ENCODE data around the gene GSTK1.

- TF ChIP-seq BCL11A (tag by site-specific recombination; IDR thresholded peaks at IDR 0.05; ENCODE audit: low read depth) (no peak), CTCF (tag by site-specific recombination; IDR thresholded peaks at IDR 0.05) (no peak), ZFP41 (tag by site-specific recombination; IDR thresholded peaks at IDR 0.05; ENCODE audit: borderline replicate concordance) (no peak), IKZF3 (tag by site-specific recombination; IDR thresholded peaks at IDR 0.05) (no peak), ZNF433 (tag by site-specific recombination; IDR thresholded peaks at IDR 0.05; ENCODE audit: low read depth) (no peak)
Measured at GRCh38 chr7:143236408-143236990, 26.7 kb upstream of the GSTK1 start.

All from HEK293 (cell line).